ENCODE measurements around the gene CNTNAP2. TPM values are rescaled to one million over a fixed set of nuclear protein-coding genes. Genes with fewer than 3 reads are reported as not detected.

Gene CNTNAP2
- polyA plus RNA-seq, 2 donors, result 0.41 to 0.48 TPM

GRCh38 chr7:147498081-147498480, 1381.5 kb downstream of the CNTNAP2 start:
- Histone ChIP-seq H3K27me3 (ENCODE audit: control insufficient read depth in 1 of 2, insufficient read depth in 2 of 2, low read length in 2 of 2) (no peaks in the 10 kb centered on the region), H3K4me3 (ENCODE audit: low read depth in 1 of 2, low read length in 2 of 2) (no peak overlapping the region), H3K4me1 (ENCODE audit: control insufficient read depth in 2 of 2, insufficient read depth in 2 of 2, low read length in 1 of 2) (no peaks in the 10 kb centered on the region), H3K27ac (ENCODE audit: low read depth in 2 of 2, low read length in 1 of 2) (no peak overlapping the region), H3K9me3 (ENCODE audit: control insufficient read depth in 2 of 2, insufficient read depth in 1 of 2, low read depth in 1 of 2, low read length in 1 of 2) (no peaks in the 10 kb centered on the region), H3K36me3 (ENCODE audit: control insufficient read depth in 2 of 2, insufficient read depth in 2 of 2, low read length in 1 of 2) (no peaks in the 10 kb centered on the region)
- WGBS, 2 donors, result 87 to 94% methylated on average over 2 of the region's 2 CpGs

DNA sequence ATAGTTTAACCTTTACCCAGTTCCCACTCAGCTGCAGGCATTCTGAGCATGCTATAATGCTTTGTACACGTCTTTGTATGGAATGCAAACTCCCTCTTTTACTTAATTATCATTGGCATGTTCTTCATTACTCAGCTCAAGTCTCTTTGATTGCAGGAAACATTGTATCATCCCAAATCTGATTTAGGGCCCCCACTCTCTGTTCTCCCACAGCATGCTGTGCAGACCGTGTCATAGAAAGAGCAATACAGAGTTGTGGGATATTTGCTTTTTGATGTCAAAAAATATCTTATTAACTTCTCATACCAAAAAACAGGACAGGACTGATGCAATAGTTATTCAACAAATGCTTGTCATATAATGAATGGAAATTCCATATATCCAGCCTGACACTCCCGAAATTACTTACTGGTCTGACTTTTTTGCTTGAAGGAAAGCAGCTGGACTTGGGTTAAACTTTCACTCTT, 1392.5 kb downstream of the CNTNAP2 start:
- no peaks in the 10 kb centered on the region for H3K4me1 ChIP-seq (ENCODE audit: control insufficient read depth in 2 of 2, insufficient read depth in 2 of 2, low read length in 1 of 2)
- no peak overlapping the region for H3K27ac ChIP-seq (ENCODE audit: low read depth in 2 of 2, low read length in 1 of 2)
- peaks cover 0 to 2% of the 10 kb centered on the region in 2 donors for H3K9me3 ChIP-seq (ENCODE audit: control insufficient read depth in 2 of 2, insufficient read depth in 1 of 2, low read depth in 1 of 2, low read length in 1 of 2)
- no peaks in the 10 kb centered on the region for H3K27me3 ChIP-seq (ENCODE audit: control insufficient read depth in 1 of 2, insufficient read depth in 2 of 2, low read length in 2 of 2)
- WGBS, 2 donors, result 39 to 58% methylated on average over 3 of the region's 3 CpGs
- H3K36me3 ChIP-seq (ENCODE audit: control insufficient read depth in 2 of 2, insufficient read depth in 2 of 2, low read length in 1 of 2), result no peaks in the 10 kb centered on the region
- no peak overlapping the region for H3K4me3 ChIP-seq (ENCODE audit: low read depth in 1 of 2, low read length in 2 of 2)

DNA sequence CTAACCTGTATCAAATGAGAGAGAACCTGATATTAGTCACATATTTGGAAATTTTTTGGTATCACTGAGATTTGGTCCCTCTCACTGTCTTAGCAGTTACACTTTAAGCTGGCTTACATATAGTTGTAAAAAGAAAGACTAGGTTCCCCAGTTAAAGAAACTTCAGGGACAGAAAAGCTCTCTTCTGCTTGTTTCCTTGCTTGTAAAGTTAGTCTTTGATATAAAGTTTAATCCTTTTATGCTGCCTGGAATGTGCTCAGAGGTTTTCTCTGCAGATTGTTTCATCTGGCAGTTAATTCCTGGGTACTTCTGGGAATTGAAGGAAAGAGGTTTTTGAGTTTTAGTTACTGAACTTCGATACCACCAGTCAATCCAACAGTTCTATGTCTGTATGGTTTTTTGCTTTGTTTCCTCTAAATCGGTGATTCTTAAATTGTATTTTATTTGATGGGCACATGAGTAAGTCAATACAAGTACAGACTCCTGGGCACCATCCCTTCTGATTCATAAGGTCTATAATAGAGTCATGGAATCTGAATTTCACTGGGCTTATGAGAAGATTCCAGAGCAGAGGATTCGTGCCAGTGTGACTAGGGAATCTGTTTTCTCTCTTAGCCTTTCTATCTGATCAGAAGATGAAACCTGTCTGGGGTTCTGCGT, 1393.1 kb downstream of the CNTNAP2 start:
- 72 to 75% methylated on average over 4 of the region's 4 CpGs for WGBS, 2 donors
- Histone ChIP-seq H3K4me3 (ENCODE audit: low read depth in 1 of 2, low read length in 2 of 2) (no peak overlapping the region), H3K9me3 (ENCODE audit: control insufficient read depth in 2 of 2, insufficient read depth in 1 of 2, low read depth in 1 of 2, low read length in 1 of 2) (peaks cover 0 to 2% of the 10 kb centered on the region in 2 donors), H3K27me3 (ENCODE audit: control insufficient read depth in 1 of 2, insufficient read depth in 2 of 2, low read length in 2 of 2) (no peaks in the 10 kb centered on the region), H3K36me3 (ENCODE audit: control insufficient read depth in 2 of 2, insufficient read depth in 2 of 2, low read length in 1 of 2) (no peaks in the 10 kb centered on the region), H3K4me1 (ENCODE audit: control insufficient read depth in 2 of 2, insufficient read depth in 2 of 2, low read length in 1 of 2) (no peaks in the 10 kb centered on the region), H3K27ac (ENCODE audit: low read depth in 2 of 2, low read length in 1 of 2) (no peak overlapping the region)

GRCh38 chr7:147510201-147510542, 1393.6 kb downstream of the CNTNAP2 start:
- Histone ChIP-seq H3K9me3 (ENCODE audit: control insufficient read depth in 2 of 2, insufficient read depth in 1 of 2, low read depth in 1 of 2, low read length in 1 of 2) (peaks cover 0 to 2% of the 10 kb centered on the region in 2 donors), H3K36me3 (ENCODE audit: control insufficient read depth in 2 of 2, insufficient read depth in 2 of 2, low read length in 1 of 2) (no peaks in the 10 kb centered on the region), H3K4me3 (ENCODE audit: low read depth in 1 of 2, low read length in 2 of 2) (no peak overlapping the region), H3K4me1 (ENCODE audit: control insufficient read depth in 2 of 2, insufficient read depth in 2 of 2, low read length in 1 of 2) (no peaks in the 10 kb centered on the region), H3K27me3 (ENCODE audit: control insufficient read depth in 1 of 2, insufficient read depth in 2 of 2, low read length in 2 of 2) (no peaks in the 10 kb centered on the region), H3K27ac (ENCODE audit: low read depth in 2 of 2, low read length in 1 of 2) (no peak overlapping the region)

- no peak overlapping the region for H3K4me3 ChIP-seq (ENCODE audit: low read depth in 1 of 2, low read length in 2 of 2)
- WGBS, 2 donors, result 63 to 76% methylated on average over 4 of the region's 4 CpGs
- no peaks in the 10 kb centered on the region for H3K27me3 ChIP-seq (ENCODE audit: control insufficient read depth in 1 of 2, insufficient read depth in 2 of 2, low read length in 2 of 2)
- H3K9me3 ChIP-seq (ENCODE audit: control insufficient read depth in 2 of 2, insufficient read depth in 1 of 2, low read depth in 1 of 2, low read length in 1 of 2), result peaks cover 0 to 2% of the 10 kb centered on the region in 2 donors
- H3K36me3 ChIP-seq (ENCODE audit: control insufficient read depth in 2 of 2, insufficient read depth in 2 of 2, low read length in 1 of 2), result no peaks in the 10 kb centered on the region
- H3K27ac ChIP-seq (ENCODE audit: low read depth in 2 of 2, low read length in 1 of 2), result no peak overlapping the region
- no peaks in the 10 kb centered on the region for H3K4me1 ChIP-seq (ENCODE audit: control insufficient read depth in 2 of 2, insufficient read depth in 2 of 2, low read length in 1 of 2)
These were observed 1394.3 kb downstream of the CNTNAP2 start for GRCh38 chr7:147510923-147511322.

DNA sequence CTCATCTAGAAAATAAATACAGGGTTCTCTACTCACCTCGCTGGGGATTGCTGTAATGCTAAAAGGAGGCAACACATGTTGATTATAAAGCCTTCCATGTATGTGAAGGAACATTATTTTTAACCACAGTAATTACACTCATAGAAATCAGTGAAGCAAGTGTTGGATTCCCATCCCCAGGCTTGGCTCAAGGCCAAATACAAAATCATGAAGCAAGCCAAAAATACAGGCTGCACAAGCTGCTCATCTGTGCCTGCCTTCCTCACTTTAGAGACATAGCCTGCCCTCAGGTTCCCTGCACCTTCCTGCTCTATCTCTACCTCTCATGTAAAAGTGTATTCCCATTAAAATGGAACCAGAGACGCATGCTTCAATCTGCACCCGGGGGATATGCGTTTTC, 1396.8 kb downstream of the CNTNAP2 start:
- no peaks in the 10 kb centered on the region for H3K4me1 ChIP-seq (ENCODE audit: control insufficient read depth in 2 of 2, insufficient read depth in 2 of 2, low read length in 1 of 2)
- WGBS, 2 donors, result 59% methylated on average over 4 of the region's 4 CpGs

DNA sequence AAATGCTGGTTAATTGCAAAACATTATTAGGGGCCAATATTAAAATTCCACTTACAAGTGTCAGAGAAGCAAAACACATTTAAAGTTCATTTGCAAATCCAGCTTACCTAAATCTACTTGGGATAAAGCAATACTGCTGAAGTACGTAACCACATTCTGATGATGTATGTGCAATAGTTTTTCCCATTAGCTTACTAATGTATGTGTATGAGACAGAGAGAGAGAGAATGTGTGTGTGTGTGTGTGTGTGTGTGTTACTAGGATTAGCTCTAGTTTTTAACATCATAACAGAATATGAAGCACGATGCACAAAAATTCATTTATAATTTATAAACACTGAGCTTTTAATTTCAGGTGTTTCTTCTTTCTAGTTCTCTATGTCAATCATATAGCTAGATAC, 1399.8 kb downstream of the CNTNAP2 start:
- no peaks in the 10 kb centered on the region for H3K36me3 ChIP-seq (ENCODE audit: control insufficient read depth in 2 of 2, insufficient read depth in 2 of 2, low read length in 1 of 2)
- H3K4me3 ChIP-seq (ENCODE audit: low read depth in 1 of 2, low read length in 2 of 2), result no peak overlapping the region
- H3K9me3 ChIP-seq (ENCODE audit: control insufficient read depth in 2 of 2, insufficient read depth in 1 of 2, low read depth in 1 of 2, low read length in 1 of 2), result peaks cover 0 to 2% of the 10 kb centered on the region in 2 donors
- no peak overlapping the region for H3K27ac ChIP-seq (ENCODE audit: low read depth in 2 of 2, low read length in 1 of 2)
- H3K27me3 ChIP-seq (ENCODE audit: control insufficient read depth in 1 of 2, insufficient read depth in 2 of 2, low read length in 2 of 2), result no peaks in the 10 kb centered on the region
- H3K4me1 ChIP-seq (ENCODE audit: control insufficient read depth in 2 of 2, insufficient read depth in 2 of 2, low read length in 1 of 2), result no peaks in the 10 kb centered on the region
- 90 to 92% methylated on average over 2 of the region's 2 CpGs for WGBS, 2 donors

More for the DNA sequence above, 1396.8 kb downstream of the CNTNAP2 start:
- Histone ChIP-seq H3K9me3 (ENCODE audit: control insufficient read depth in 2 of 2, insufficient read depth in 1 of 2, low read depth in 1 of 2, low read length in 1 of 2) (no peaks in the 10 kb centered on the region), H3K27ac (ENCODE audit: low read depth in 2 of 2, low read length in 1 of 2) (no peak overlapping the region), H3K36me3 (ENCODE audit: control insufficient read depth in 2 of 2, insufficient read depth in 2 of 2, low read length in 1 of 2) (no peaks in the 10 kb centered on the region), H3K27me3 (ENCODE audit: control insufficient read depth in 1 of 2, insufficient read depth in 2 of 2, low read length in 2 of 2) (no peaks in the 10 kb centered on the region), H3K4me3 (ENCODE audit: low read depth in 1 of 2, low read length in 2 of 2) (no peak overlapping the region)

DNA sequence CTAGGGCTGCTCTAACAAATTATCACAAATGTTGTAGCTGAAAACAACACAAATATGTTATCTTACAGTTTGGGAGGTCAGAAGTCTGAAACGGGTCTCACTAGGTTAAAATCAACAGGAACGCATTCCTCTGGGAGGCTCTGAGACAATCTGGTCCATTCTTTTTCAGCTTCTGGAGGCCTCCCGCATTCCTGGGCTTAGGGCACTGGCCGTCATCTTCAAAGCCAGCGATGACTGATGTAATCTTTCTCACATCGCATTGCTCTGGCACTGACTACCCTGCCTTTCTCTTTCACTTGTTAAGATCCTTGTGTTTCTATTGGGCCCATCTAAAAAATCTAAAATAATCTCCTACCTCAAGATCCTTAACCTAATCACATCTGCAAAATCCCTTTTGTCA, 1402.5 kb downstream of the CNTNAP2 start:
- Histone ChIP-seq H3K36me3 (ENCODE audit: control insufficient read depth in 2 of 2, insufficient read depth in 2 of 2, low read length in 1 of 2) (no peaks in the 10 kb centered on the region), H3K27me3 (ENCODE audit: control insufficient read depth in 1 of 2, insufficient read depth in 2 of 2, low read length in 2 of 2) (no peaks in the 10 kb centered on the region), H3K4me3 (ENCODE audit: low read depth in 1 of 2, low read length in 2 of 2) (no peak overlapping the region), H3K9me3 (ENCODE audit: control insufficient read depth in 2 of 2, insufficient read depth in 1 of 2, low read depth in 1 of 2, low read length in 1 of 2) (peaks cover 0 to 2% of the 10 kb centered on the region in 2 donors), H3K27ac (ENCODE audit: low read depth in 2 of 2, low read length in 1 of 2) (no peak overlapping the region), H3K4me1 (ENCODE audit: control insufficient read depth in 2 of 2, insufficient read depth in 2 of 2, low read length in 1 of 2) (no peaks in the 10 kb centered on the region)
- 60 to 62% methylated on average over 6 of the region's 6 CpGs for WGBS, 2 donors

DNA sequence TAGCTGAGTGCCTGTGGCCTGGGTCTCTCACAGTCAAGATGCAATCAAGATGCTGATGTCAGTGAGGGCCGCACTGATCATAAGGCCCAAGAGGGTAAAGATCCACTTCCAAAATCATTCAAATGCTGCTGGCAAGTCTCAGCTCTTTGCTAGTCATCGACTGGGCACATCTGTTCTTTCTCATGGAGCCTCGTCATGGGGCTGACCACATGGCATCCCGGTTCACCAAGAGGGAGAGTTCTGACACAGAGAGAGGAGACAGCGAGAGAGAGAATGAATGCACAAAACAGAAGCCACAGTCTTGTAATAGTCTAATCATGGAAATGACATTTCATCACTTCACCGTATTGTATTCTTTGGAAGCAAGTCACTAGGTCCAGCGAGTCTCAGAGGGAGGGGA, 1406.5 kb downstream of the CNTNAP2 start:
- Histone ChIP-seq H3K9me3 (ENCODE audit: control insufficient read depth in 2 of 2, insufficient read depth in 1 of 2, low read depth in 1 of 2, low read length in 1 of 2) (peaks cover 0 to 2% of the 10 kb centered on the region in 2 donors), H3K4me3 (ENCODE audit: low read depth in 1 of 2, low read length in 2 of 2) (no peak overlapping the region), H3K4me1 (ENCODE audit: control insufficient read depth in 2 of 2, insufficient read depth in 2 of 2, low read length in 1 of 2) (no peaks in the 10 kb centered on the region), H3K36me3 (ENCODE audit: control insufficient read depth in 2 of 2, insufficient read depth in 2 of 2, low read length in 1 of 2) (no peaks in the 10 kb centered on the region), H3K27ac (ENCODE audit: low read depth in 2 of 2, low read length in 1 of 2) (no peak overlapping the region), H3K27me3 (ENCODE audit: control insufficient read depth in 1 of 2, insufficient read depth in 2 of 2, low read length in 2 of 2) (no peaks in the 10 kb centered on the region)
- 77 to 79% methylated on average over 7 of the region's 7 CpGs for WGBS, 2 donors

- WGBS, 2 donors, result 54 to 57% methylated on average over 3 of the region's 3 CpGs
These were observed 1408.2 kb downstream of the CNTNAP2 start for GRCh38 chr7:147524726-147525250.

More at GRCh38 chr7:147524726-147525250, 1408.2 kb downstream of the CNTNAP2 start:
- H3K9me3 ChIP-seq (ENCODE audit: control insufficient read depth in 2 of 2, insufficient read depth in 1 of 2, low read depth in 1 of 2, low read length in 1 of 2), result no peaks in the 10 kb centered on the region
- no peak overlapping the region for H3K27ac ChIP-seq (ENCODE audit: low read depth in 2 of 2, low read length in 1 of 2)
- H3K27me3 ChIP-seq (ENCODE audit: control insufficient read depth in 1 of 2, insufficient read depth in 2 of 2, low read length in 2 of 2), result no peaks in the 10 kb centered on the region
- H3K4me1 ChIP-seq (ENCODE audit: control insufficient read depth in 2 of 2, insufficient read depth in 2 of 2, low read length in 1 of 2), result no peaks in the 10 kb centered on the region
- H3K4me3 ChIP-seq (ENCODE audit: low read depth in 1 of 2, low read length in 2 of 2), result no peak overlapping the region
- no peaks in the 10 kb centered on the region for H3K36me3 ChIP-seq (ENCODE audit: control insufficient read depth in 2 of 2, insufficient read depth in 2 of 2, low read length in 1 of 2)
